Left ventricle myocardium inferior (tissue), 1 donor: ENCODE data around the gene TAS2R60. TPM values are rescaled to one million over a fixed set of nuclear protein-coding genes. Genes with fewer than 3 reads are reported as not detected.
"Not testable (repeated sequence)": the region's sequence is repeated elsewhere in the genome, so short reads cannot be mapped to it uniquely, and the experiment has no call there.

Experiments
- DNase-seq: peaks from one replicate; pipeline ENCODE4 v3.0.0-alpha.2; 2020
- H3K27ac ChIP-seq: fragments of 200-600 bp; replicated peaks from 2 replicates; pipeline ENCODE4 v1.8.0; 2021
- H3K27me3 ChIP-seq: fragments of 200-600 bp; 2 replicates; pipeline ENCODE4 v1.8.0; 2021; ENCODE audit warnings: low read depth
- H3K36me3 ChIP-seq: fragments of 200-600 bp; 2 replicates; pipeline ENCODE4 v1.8.0; 2021
- H3K4me1 ChIP-seq: fragments of 200-600 bp; 2 replicates; pipeline ENCODE4 v1.8.0; 2021
- H3K4me3 ChIP-seq: fragments of 200-600 bp; 2 replicates; pipeline ENCODE4 v1.8.0; 2021; ENCODE audit warnings: mild to moderate bottlenecking, moderate library complexity
- H3K9me3 ChIP-seq: fragments of 200-600 bp; replicated peaks from 2 replicates; pipeline ENCODE4 v1.8.0; 2021
- CTCF ChIP-seq: fragments of 200-600 bp; IDR thresholded peaks from 2 replicates; pipeline ENCODE4 v1.8.0; 2021; ENCODE audit warnings: antibody characterized with exemption, mild to moderate bottlenecking, borderline replicate concordance
- intact Hi-C: fragments of 100-400 bp; cut with micrococcal nuclease; formaldehyde crosslinking; loops from one replicate; pipeline ENCODE4 v1.11.0; 2022
- total RNA-seq: library from RNA; stranded (reverse); fragmentation: NEBNext Ultra II Directional; extraction: Animal tissue kit (Norgen Biotek cat#: 25700); gene quantifications from one replicate; pipeline ENCODE4 v1.2.1, GENCODE V29; 2021
- donor health status: DM: no; HTN: yes; CAD: no; lungs with severe emphysema.

Gene TAS2R60
- total RNA-seq, 1 donor from 2014 or later = not detected

DNA sequence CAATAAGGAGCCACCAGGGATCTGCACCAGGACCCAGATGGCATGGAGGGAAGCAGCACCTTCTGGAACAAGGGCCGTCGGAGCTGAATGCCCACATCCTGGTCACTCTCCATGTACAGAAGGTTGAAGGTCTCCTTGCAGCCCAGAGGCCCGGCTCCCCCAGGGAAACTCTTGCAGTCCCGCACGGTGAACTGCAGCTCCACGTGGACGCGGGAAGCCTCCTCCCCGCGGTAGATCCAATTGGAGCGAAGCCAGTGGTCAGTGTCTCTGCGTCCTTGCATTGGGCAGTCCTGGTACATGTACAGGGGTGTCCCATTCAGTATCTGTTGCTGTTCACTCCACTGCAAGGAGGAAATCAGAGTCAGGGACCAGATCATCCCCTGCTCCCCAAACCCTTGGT is 42.0 kb upstream of the TAS2R60 start:
- no peak overlapping the region for H3K4me3 ChIP-seq
- no peaks in the 10 kb centered on the region for H3K27me3 ChIP-seq
- H3K27ac ChIP-seq = no peak overlapping the region
- intact Hi-C loops = no loop called here
- no peaks in the 10 kb centered on the region for H3K36me3 ChIP-seq
- no peak for TF ChIP-seq CTCF
- H3K4me1 ChIP-seq = peaks cover 6% of the 10 kb centered on the region
- no peaks in the 10 kb centered on the region for H3K9me3 ChIP-seq
- no peak for DNase-seq

DNA sequence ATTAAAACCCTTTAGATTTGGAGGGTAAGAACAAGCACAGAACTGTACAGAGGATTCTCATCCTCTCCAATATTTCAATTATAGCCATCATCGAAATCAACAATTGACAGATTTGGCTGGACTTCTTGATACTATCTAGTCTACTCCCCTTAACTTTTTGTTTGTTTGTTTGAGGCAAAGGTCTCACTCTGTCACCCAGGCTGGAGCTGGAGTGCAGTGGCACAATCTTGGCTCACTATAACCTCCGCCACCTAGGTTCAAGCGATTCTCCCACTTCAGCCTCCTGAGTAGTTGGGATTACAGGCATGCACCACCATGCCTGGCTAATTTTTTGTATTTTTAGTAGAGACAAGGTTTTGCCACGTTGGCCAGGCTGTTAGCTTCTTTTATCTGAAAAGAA is 41.0 kb upstream of the TAS2R60 start:
- DNase-seq, H3K4me3 ChIP-seq, H3K27ac ChIP-seq, intact Hi-C loops, H3K9me3 ChIP-seq, H3K27me3 ChIP-seq, H3K36me3 ChIP-seq, H3K4me1 ChIP-seq: not testable (repeated sequence)

- Histone ChIP-seq H3K27me3 (peaks cover 16% of the 10 kb centered on the region), H3K36me3 (no peaks in the 10 kb centered on the region), H3K4me3 (no peak overlapping the region), H3K4me1 (peaks cover 27% of the 10 kb centered on the region), H3K27ac (no peak overlapping the region), H3K9me3 (no peaks in the 10 kb centered on the region)
- peak; percentile 82 for DNase-seq
- intact Hi-C loops = no loop called here
- TF ChIP-seq CTCF = no peak
Measured at GRCh38 chr7:143405173-143406001, 37.9 kb upstream of the TAS2R60 start.

DNA sequence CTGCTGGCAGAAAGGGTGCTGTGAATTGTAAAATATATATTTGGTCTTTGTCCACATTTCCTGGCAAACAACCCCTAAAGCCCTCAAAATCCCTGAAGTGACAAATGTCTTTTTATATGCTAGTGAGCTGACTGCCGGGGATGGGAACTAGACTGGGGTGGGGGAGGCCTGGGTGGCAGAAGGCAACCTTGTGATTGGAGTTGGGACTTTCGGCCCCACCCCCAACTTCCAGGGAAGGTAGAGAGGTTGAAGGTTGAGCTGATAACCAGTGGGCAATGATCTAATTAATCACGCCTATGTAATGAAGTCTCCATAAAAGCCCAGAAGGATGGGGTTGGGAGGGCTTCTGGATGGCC is 37.3 kb upstream of the TAS2R60 start:
- H3K36me3 ChIP-seq = no peaks in the 10 kb centered on the region
- TF ChIP-seq CTCF = no peak
- H3K4me3 ChIP-seq = no peak overlapping the region
- DNase-seq = no peak
- no peak overlapping the region for H3K27ac ChIP-seq
- H3K4me1 ChIP-seq = peaks cover 30% of the 10 kb centered on the region
- intact Hi-C loops = no loop called here
- no peaks in the 10 kb centered on the region for H3K9me3 ChIP-seq
- peaks cover 22% of the 10 kb centered on the region for H3K27me3 ChIP-seq

GRCh38 chr7:143407287-143408251 is 35.7 kb upstream of the TAS2R60 start:
- DNase-seq = no peak
- H3K9me3 ChIP-seq = no peaks in the 10 kb centered on the region
- no peak for TF ChIP-seq CTCF
- no peak overlapping the region for H3K4me3 ChIP-seq
- no peaks in the 10 kb centered on the region for H3K36me3 ChIP-seq
- intact Hi-C loops = no loop called here
- peaks cover 37% of the 10 kb centered on the region for H3K4me1 ChIP-seq
- no peak overlapping the region for H3K27ac ChIP-seq
- peaks cover 38% of the 10 kb centered on the region for H3K27me3 ChIP-seq

- Histone ChIP-seq H3K27me3 (peaks cover 45% of the 10 kb centered on the region), H3K36me3 (no peaks in the 10 kb centered on the region), H3K4me3 (peak overlapping the region; percentile 48), H3K4me1 (peaks cover 37% of the 10 kb centered on the region), H3K27ac (no peak overlapping the region), H3K9me3 (no peaks in the 10 kb centered on the region)
- intact Hi-C loops = no loop called here
- DNase-seq = no peak
- TF ChIP-seq CTCF = no peak
Measured at GRCh38 chr7:143408252-143408685, 35.0 kb upstream of the TAS2R60 start.
